IPS-18c (cell line): ENCODE results near the gene CST9.
"Not testable (repeated sequence)": the region's sequence is repeated elsewhere in the genome, so short reads cannot be mapped to it uniquely, and the experiment has no call there.

Experiments
- H3K4me3 ChIP-seq: 2 replicates; pipeline ENCODE4 v1.7.0; 2013; ENCODE audit warnings: low read depth, mild to moderate bottlenecking, low read length, moderate library complexity; ENCODE audit not compliant: insufficient read depth
- H3K9me3 ChIP-seq: one replicate; pipeline ENCODE4 v1.6.1; 2013; ENCODE audit warnings: mild to moderate bottlenecking, low read length, moderate library complexity; ENCODE audit not compliant: control insufficient read depth, insufficient read depth

The CST9 gene

GRCh38 chr20:23582293-23582692, 23.4 kb downstream of the CST9 start:
- Histone ChIP-seq H3K9me3 (no peaks in the 10 kb centered on the region), H3K4me3 (no peak overlapping the region)

- H3K9me3 ChIP-seq, H3K4me3 ChIP-seq: not testable (repeated sequence)
These were observed 23.9 kb downstream of the CST9 start for GRCh38 chr20:23581833-23582232.

GRCh38 chr20:23574977-23575376, 30.7 kb downstream of the CST9 start:
- no peaks in the 10 kb centered on the region for H3K9me3 ChIP-seq
- no peak overlapping the region for H3K4me3 ChIP-seq

GRCh38 chr20:23570178-23570760, 35.4 kb downstream of the CST9 start:
- Histone ChIP-seq H3K4me3 (no peak overlapping the region), H3K9me3 (no peaks in the 10 kb centered on the region)

GRCh38 chr20:23569570-23569969, 36.1 kb downstream of the CST9 start:
- H3K4me3 ChIP-seq = no peak overlapping the region
- H3K9me3 ChIP-seq = no peaks in the 10 kb centered on the region

- Histone ChIP-seq H3K4me3 (no peak overlapping the region), H3K9me3 (no peaks in the 10 kb centered on the region)
These were observed 36.8 kb downstream of the CST9 start for GRCh38 chr20:23568971-23569330.

GRCh38 chr20:23568320-23568970, 37.3 kb downstream of the CST9 start, which contains the start of gene CST9L:
Gene CST9L (minus strand): TSS chr20:23568484. CDS start chr20:23568450, 34 bp downstream.
- H3K4me3 ChIP-seq = no peak within 1 kb of the TSS

GRCh38 chr20:23566199-23566932, 39.4 kb downstream of the CST9 start:
- Histone ChIP-seq H3K4me3 (no peak overlapping the region), H3K9me3 (peaks cover 4% of the 10 kb centered on the region)

More at GRCh38 chr20:23568320-23568970, 37.3 kb downstream of the CST9 start, which contains the start of gene CST9L:
- no peaks in the 10 kb centered on the region for H3K9me3 ChIP-seq

- Histone ChIP-seq H3K9me3 (peaks cover 4% of the 10 kb centered on the region), H3K4me3 (no peak overlapping the region)
These were observed 40.1 kb downstream of the CST9 start for GRCh38 chr20:23565503-23566045.

GRCh38 chr20:23564927-23565326, 40.8 kb downstream of the CST9 start:
- peaks cover 4% of the 10 kb centered on the region for H3K9me3 ChIP-seq
- H3K4me3 ChIP-seq = no peak overlapping the region

- H3K4me3 ChIP-seq = no peak overlapping the region
- peaks cover 4% of the 10 kb centered on the region for H3K9me3 ChIP-seq
These were observed 42.9 kb downstream of the CST9 start for GRCh38 chr20:23562721-23563342.

- no peak overlapping the region for H3K4me3 ChIP-seq
- peaks cover 2% of the 10 kb centered on the region for H3K9me3 ChIP-seq
These were observed 51.3 kb downstream of the CST9 start for GRCh38 chr20:23554401-23554800.
